ENCODE data around the gene NCOA4.

NCOA4 gene

GRCh38 chr10:46030091-46030937, at the start of gene NCOA4:
NCOA4 (minus strand) TSS chr10:46030623; CDS start chr10:46016680, 13,943 bp downstream.
- DNase-seq (ENCODE audit: low read depth): peak; percentile 92
- peak within 1 kb of the TSS; percentile 87 for H3K4me3 ChIP-seq (ENCODE audit: low read length)
- TF ChIP-seq CTCF (conservative IDR thresholded peaks at IDR 0.05; ENCODE audit: low read depth, low read length): peak; percentile 72

GRCh38 chr10:46079831-46080585, 49.6 kb upstream of the NCOA4 start:
- no peak for TF ChIP-seq CTCF (conservative IDR thresholded peaks at IDR 0.05; ENCODE audit: low read depth, low read length)
- no peak overlapping the region for H3K4me3 ChIP-seq (ENCODE audit: low read length)
- no peak for DNase-seq (ENCODE audit: low read depth)

DNA sequence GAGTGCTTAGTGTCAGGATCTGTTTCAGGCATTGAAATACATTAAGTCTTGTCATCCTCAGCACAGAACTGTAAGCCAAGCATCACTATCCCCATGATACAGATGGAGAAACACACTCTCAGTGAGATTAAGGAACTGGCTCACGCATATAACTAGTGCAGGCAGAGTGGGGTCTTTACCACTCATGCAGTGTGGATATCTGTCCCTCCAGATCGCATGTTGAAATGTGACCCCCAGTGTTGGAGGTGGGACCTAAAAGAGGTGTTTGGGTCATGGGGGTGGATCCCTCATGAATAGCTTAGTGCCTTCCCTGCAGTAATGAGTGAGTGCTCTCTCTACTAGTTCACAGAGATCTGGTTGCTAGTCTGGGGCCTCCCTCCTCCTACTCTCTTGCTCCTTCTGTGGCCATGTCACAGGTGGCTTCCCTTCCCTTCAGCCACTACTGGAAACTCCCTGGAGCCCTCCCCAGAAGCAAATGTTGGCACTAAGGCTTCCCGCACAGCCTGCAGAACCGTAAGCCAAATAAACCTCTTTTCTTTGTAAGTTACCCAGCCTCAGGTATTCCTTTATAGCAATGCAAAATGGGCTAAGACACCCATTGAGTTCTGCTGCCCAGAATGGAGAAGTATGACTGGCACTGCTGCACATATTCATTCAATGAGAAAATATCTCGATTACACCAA, 47.4 kb upstream of the NCOA4 start:
- DNase-seq (ENCODE audit: low read depth): no peak
- no peak for TF ChIP-seq CTCF (conservative IDR thresholded peaks at IDR 0.05; ENCODE audit: low read depth, low read length)
- H3K4me3 ChIP-seq (ENCODE audit: low read length): no peak overlapping the region

GRCh38 chr10:46077141-46077554, 46.7 kb upstream of the NCOA4 start:
- no peak for TF ChIP-seq CTCF (conservative IDR thresholded peaks at IDR 0.05; ENCODE audit: low read depth, low read length)
- no peak overlapping the region for H3K4me3 ChIP-seq (ENCODE audit: low read length)
- DNase-seq (ENCODE audit: low read depth): no peak

DNA sequence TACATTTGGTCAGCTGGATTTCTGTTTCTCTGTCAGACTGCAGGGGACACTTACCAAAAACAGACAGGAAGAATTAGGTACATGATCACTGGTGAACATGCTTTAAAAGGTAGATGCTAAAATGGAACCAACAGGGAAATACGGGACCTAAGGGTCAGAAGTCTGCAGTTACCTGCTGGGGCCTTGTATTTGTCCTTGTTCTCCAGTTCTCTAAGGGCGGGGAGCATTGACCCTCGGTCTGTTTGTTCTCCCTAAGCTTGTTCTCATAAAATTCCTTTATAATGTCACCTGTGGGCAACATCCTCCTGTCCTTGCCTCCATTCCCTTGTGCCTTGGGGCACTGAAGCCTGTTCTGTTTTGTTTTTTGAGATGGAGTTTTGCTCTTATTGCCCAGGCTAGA, 45.4 kb upstream of the NCOA4 start:
- no peak for DNase-seq (ENCODE audit: low read depth)

More for the DNA sequence above, 45.4 kb upstream of the NCOA4 start:
- TF ChIP-seq CTCF (conservative IDR thresholded peaks at IDR 0.05; ENCODE audit: low read depth, low read length): no peak
- no peak overlapping the region for H3K4me3 ChIP-seq (ENCODE audit: low read length)

Data from retinal pigment epithelial cell (primary cell).